HepG2 (cell line): Measurements from ENCODE around the gene PUS7. TPM values are rescaled to one million over a fixed set of nuclear protein-coding genes. Genes with fewer than 3 reads are reported as not detected.
"Not testable (repeated sequence)": the region's sequence is repeated elsewhere in the genome, so short reads cannot be mapped to it uniquely, and the experiment has no call there.

Experiments used
- ATAC-seq: fragments of 200-7000 bp; cut with Tn5 transposase; 3 replicates; pipeline ENCODE4 v1.9.1; 2020; ENCODE audit warnings: mild to moderate bottlenecking, moderate library complexity
- BruUV-seq: library from RNA; stranded (reverse); fragments of 400-500 nt; replicated peaks from 2 replicates; lab custom pipeline; 2021; lab: Mats Ljungman, UMichigan
- CTCF ChIA-PET: fragments of 300-600 bp; formaldehyde crosslinking; extraction: SDS; loops from one replicate; lab custom pipeline; 2021; ENCODE audit warnings: low total read pairs, inconsistent platforms, low intra/inter-chr PET ratio; lab: Yijun Ruan, JAX
- POLR2A ChIA-PET: fragments of 350-600 bp; sonication (Branson Sonifier 250); formaldehyde crosslinking; loops from one replicate; lab custom pipeline; 2020; ENCODE audit warnings: antibody characterized with exemption, inconsistent platforms; lab: Yijun Ruan, JAX
- DNase-seq: peaks from one replicate; pipeline ENCODE4 v3.0.0-alpha.2; 2015; ENCODE audit warnings: low spot score
- FAIRE-seq: peaks from 3 replicates; lab custom pipeline; 2011; peaks lifted over from hg19 to GRCh38; lab: Jason Lieb, UNC
- H2AFZ ChIP-seq: one replicate; pipeline ENCODE4 v1.6.1; 2011; ENCODE audit warnings: low read length, inconsistent platforms
- H3K27ac ChIP-seq: fragments of 300-600 bp; 3 replicates; pipeline ENCODE4 v1.8.0; 2011; ENCODE audit warnings: mixed run types, mild to moderate bottlenecking, mixed read lengths, low read length, inconsistent platforms; ENCODE audit not compliant: insufficient read depth; ENCODE audit errors: extremely low read length
- H3K27me3 ChIP-seq, 2 experiments: fragments of 200-600 bp in 1 of 2; 2 replicates in 1 of 2; 3 replicates in 1 of 2; pipeline versions ENCODE4 v1.6.0 to v1.8.0; 2011; ENCODE audit warnings: low read length in 2 of 2, mild to moderate bottlenecking in 2 of 2, moderate library complexity in 2 of 2, inconsistent platforms in 1 of 2; ENCODE audit not compliant: insufficient read depth in 2 of 2, control insufficient read depth in 1 of 2
- H3K36me3 ChIP-seq, 2 experiments: fragments of 200-600 bp in 1 of 2; replicated peaks in 1 of 2; 2 replicates in 1 of 2; 3 replicates in 1 of 2; pipeline versions ENCODE4 v1.5.1 to v1.8.0; 2011; ENCODE audit warnings: low read length in 2 of 2, inconsistent platforms in 1 of 2; ENCODE audit not compliant: insufficient read depth in 2 of 2, control insufficient read depth in 1 of 2
- H3K4me1 ChIP-seq: 2 replicates; pipeline ENCODE4 v1.5.1; 2012; ENCODE audit warnings: low read length, inconsistent platforms; ENCODE audit not compliant: insufficient read depth
- H3K4me2 ChIP-seq: 2 replicates; pipeline ENCODE4 v1.6.0; 2011; ENCODE audit warnings: low read depth, low read length, inconsistent platforms
- H3K4me3 ChIP-seq, 3 experiments: fragments of 200-600 bp in 1 of 3; sonication (generic), shearing (Covaris generic) in 1 of 3; replicated peaks in 1 of 3; 2 replicates each; pipeline ENCODE4 v1.5.1; 2011 to 2016; ENCODE audit warnings: low read length in 3 of 3, inconsistent platforms in 2 of 3, low read depth in 2 of 3, mild to moderate bottlenecking in 2 of 3, control low read depth in 1 of 3, mixed read lengths in 1 of 3; ENCODE audit not compliant: insufficient read depth in 1 of 3
- H3K79me2 ChIP-seq: one replicate; pipeline ENCODE4 v1.6.1; 2011; ENCODE audit warnings: low read length, inconsistent platforms; ENCODE audit not compliant: insufficient read depth
- H3K9ac ChIP-seq: 2 replicates; pipeline ENCODE4 v1.6.0; 2011; ENCODE audit warnings: mild to moderate bottlenecking, low read depth, low read length, inconsistent platforms; ENCODE audit not compliant: insufficient read depth
- H3K9me3 ChIP-seq: 2 replicates; pipeline ENCODE4 v1.5.1; 2012; ENCODE audit warnings: mild to moderate bottlenecking, low read length
- H4K20me1 ChIP-seq: 2 replicates; pipeline ENCODE4 v1.6.0; 2011; ENCODE audit warnings: inconsistent platforms, mild to moderate bottlenecking, low read length, moderate library complexity; ENCODE audit not compliant: insufficient read depth
- CEBPB ChIP-seq: IDR thresholded peaks from 2 replicates; pipeline ENCODE4 v1.6.1; 2011; ENCODE audit warnings: low read depth, low read length, improper control_type of control experiment, borderline replicate concordance
- CEBPG ChIP-seq: IDR thresholded peaks from 2 replicates; pipeline ENCODE4 v1.6.1; 2016
- WGBS: methylation state at CpG from one replicate; pipeline ENCODE4 v1.1.6; 2017; ENCODE audit warnings: low lambda C conversion rate; 5-methylcytosine and 5-hydroxymethylcytosine counted together
- in situ Hi-C: cut with HindIII; loops from 2 replicates; pipeline ENCODE4 v1.10.0; 2017; ENCODE audit warnings: low pct_unique_long_range_greater_than_20kb; ENCODE audit not compliant: extremely low pct_ligation_motif_present
- intact Hi-C: fragments of 100-400 bp; cut with micrococcal nuclease; formaldehyde crosslinking; loops from one replicate; pipeline ENCODE4 v1.10.0; 2022; ENCODE audit not compliant: unreplicated experiment
- polyA plus RNA-seq, 8 experiments: library from polyadenylated mRNA; depleted of rRNA in 3 of 8; stranded (reverse) in 7 of 8; unstranded in 1 of 8; fragments of >200 nt; fragmentation: Illumina TruSeq in 4 of 8; extraction: Trizol in 4 of 8; gene quantifications; 2 replicates each; pipeline versions ENCODE4 v1.2.1 to v1.2.3, GENCODE V29; 2011 to 2016; ENCODE audit warnings: low read depth in 4 of 8, missing spikeins in 1 of 8, mixed read lengths in 1 of 8; ENCODE audit not compliant: insufficient read depth in 1 of 8
- total RNA-seq, 5 experiments: library from RNA; depleted of rRNA; stranded (reverse); fragments of >200 nt; fragmentation: Illumina TruSeq; extraction: Trizol; gene quantifications; 2 replicates each; pipeline ENCODE4 v1.2.3, GENCODE V29; 2016; ENCODE audit warnings: low read depth in 1 of 5
- TF ChIP-seq, protein P1 (sequence below): sonication (generic); formaldehyde crosslinking; IDR thresholded peaks from 2 replicates; pipeline ENCODE4 v1.4.0; 2020; ENCODE audit warnings: missing genetic modification reagents, mild to moderate bottlenecking, borderline replicate concordance
- TF ChIP-seq, protein P2 (sequence below): sonication (generic); formaldehyde crosslinking; IDR thresholded peaks from 2 replicates; pipeline ENCODE4 v1.5.0; 2020; ENCODE audit warnings: missing genetic modification reagents

PUS7 gene
- total and polyA plus RNA-seq, 2 of the 13 experiments (the other 11 are each of a cell fraction or from before 2014, with no cell fraction given): 14.4 to 41.2 TPM

GRCh38 chr7:105452085-105452484 is 70.0 kb downstream of the PUS7 start (continued):
- TF ChIP-seq, protein P1, sequence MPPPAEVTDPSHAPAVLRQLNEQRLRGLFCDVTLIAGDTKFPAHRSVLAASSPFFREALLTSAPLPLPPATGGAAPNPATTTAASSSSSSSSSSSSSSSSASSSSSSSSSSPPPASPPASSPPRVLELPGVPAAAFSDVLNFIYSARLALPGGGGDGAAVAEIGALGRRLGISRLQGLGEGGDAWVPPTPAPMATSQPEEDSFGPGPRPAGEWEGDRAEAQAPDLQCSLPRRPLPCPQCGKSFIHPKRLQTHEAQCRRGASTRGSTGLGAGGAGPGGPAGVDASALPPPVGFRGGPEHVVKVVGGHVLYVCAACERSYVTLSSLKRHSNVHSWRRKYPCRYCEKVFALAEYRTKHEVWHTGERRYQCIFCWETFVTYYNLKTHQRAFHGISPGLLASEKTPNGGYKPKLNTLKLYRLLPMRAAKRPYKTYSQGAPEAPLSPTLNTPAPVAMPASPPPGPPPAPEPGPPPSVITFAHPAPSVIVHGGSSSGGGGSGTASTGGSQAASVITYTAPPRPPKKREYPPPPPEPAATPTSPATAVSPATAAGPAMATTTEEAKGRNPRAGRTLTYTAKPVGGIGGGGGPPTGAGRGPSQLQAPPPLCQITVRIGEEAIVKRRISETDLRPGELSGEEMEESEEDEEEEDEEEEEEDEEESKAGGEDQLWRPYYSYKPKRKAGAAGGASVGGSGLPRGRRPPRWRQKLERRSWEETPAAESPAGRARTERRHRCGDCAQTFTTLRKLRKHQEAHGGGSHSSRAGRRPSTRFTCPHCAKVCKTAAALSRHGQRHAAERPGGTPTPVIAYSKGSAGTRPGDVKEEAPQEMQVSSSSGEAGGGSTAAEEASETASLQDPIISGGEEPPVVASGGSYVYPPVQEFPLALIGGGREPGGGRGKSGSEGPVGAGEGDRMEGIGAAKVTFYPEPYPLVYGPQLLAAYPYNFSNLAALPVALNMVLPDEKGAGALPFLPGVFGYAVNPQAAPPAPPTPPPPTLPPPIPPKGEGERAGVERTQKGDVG (CRISPR knock-in tag): no peak
- TF ChIP-seq, protein P2, sequence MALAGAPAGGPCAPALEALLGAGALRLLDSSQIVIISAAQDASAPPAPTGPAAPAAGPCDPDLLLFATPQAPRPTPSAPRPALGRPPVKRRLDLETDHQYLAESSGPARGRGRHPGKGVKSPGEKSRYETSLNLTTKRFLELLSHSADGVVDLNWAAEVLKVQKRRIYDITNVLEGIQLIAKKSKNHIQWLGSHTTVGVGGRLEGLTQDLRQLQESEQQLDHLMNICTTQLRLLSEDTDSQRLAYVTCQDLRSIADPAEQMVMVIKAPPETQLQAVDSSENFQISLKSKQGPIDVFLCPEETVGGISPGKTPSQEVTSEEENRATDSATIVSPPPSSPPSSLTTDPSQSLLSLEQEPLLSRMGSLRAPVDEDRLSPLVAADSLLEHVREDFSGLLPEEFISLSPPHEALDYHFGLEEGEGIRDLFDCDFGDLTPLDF: no peak

DNA sequence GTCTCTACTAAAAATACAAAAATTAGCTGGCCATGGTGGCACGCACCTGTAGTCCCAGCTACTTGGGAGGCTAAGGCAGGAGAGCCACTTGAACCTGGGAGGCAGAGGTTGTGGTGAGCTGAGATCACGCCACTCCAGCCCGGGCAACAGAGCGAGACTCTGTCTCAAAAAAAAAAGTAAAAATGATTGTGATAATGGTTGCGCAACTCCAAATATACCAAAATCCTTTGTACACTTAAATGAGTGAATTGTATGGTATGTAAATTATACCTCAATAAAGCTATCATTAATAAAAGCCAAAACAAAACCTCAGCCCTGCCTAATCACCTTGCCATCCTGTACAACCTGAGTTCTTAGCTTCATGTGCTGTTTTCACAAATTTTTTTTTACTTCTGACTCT is 71.2 kb downstream of the PUS7 start:
- H3K9me3 ChIP-seq, POLR2A ChIA-PET, H3K4me3 ChIP-seq, H3K27ac ChIP-seq, H2AFZ ChIP-seq, H3K4me2 ChIP-seq, H3K79me2 ChIP-seq, DNase-seq, H3K4me1 ChIP-seq, in situ Hi-C loops, H3K9ac ChIP-seq, H3K27me3 ChIP-seq, CTCF ChIA-PET, ATAC-seq, H3K36me3 ChIP-seq, intact Hi-C loops, H4K20me1 ChIP-seq, BruUV-seq, FAIRE-seq: not testable (repeated sequence)
- TF ChIP-seq CEBPG (CRISPR knock-in tag): 0 out of 2 replicates have a peak, but pooled peaks have one; percentile 17
- peak; percentile 73 for TF ChIP-seq CEBPB
- 99% methylated on average over 5 of the region's 5 CpGs for WGBS
